IMR-90 (cell line): Measurements from ENCODE around the gene GARNL3. TPM values are rescaled to one million over a fixed set of nuclear protein-coding genes. Genes with fewer than 3 reads are reported as not detected.

ENCODE experiments used
- ATAC-seq: fragments of 200-7000 bp; cut with Tn5 transposase; 2 replicates; pipeline ENCODE4 v1.9.1; 2020; ENCODE audit warnings: low read depth, mild to moderate bottlenecking, moderate library complexity
- BruUV-seq: library from RNA; stranded (reverse); fragments of 400-500 nt; replicated peaks from 2 replicates; lab custom pipeline; 2021; lab: Mats Ljungman, UMichigan
- CTCF ChIA-PET: fragments of 300-600 bp; formaldehyde crosslinking; extraction: SDS; loops from one replicate; lab custom pipeline; 2021; ENCODE audit warnings: antibody characterized with exemption; lab: Yijun Ruan, JAX
- POLR2A ChIA-PET: fragments of 300-600 bp; sonication (Branson Sonifier 250); formaldehyde crosslinking; loops from one replicate; lab custom pipeline; 2022; ENCODE audit warnings: antibody characterized with exemption; ENCODE audit not compliant: unreplicated experiment; lab: Charles Lee
- DNase-seq: peaks from one replicate; pipeline ENCODE4 v3.0.0; 2013
- H2AFZ ChIP-seq: replicated peaks from 2 replicates; pipeline ENCODE3; 2013; ENCODE audit warnings: low read length, mild to moderate bottlenecking; ENCODE audit not compliant: poor library complexity
- H2AK5ac ChIP-seq: 2 replicates; pipeline ENCODE4 v1.6.1; 2013; ENCODE audit warnings: low read depth, low read length, inconsistent platforms
- H2AK9ac ChIP-seq: replicated peaks from 2 replicates; pipeline ENCODE3; 2013; ENCODE audit warnings: mild to moderate bottlenecking, low read depth, low read length, moderate library complexity; ENCODE audit not compliant: poor library complexity
- H2BK120ac ChIP-seq: 2 replicates; pipeline ENCODE4 v1.6.1; 2013; ENCODE audit warnings: low read depth, low read length, inconsistent platforms
- H2BK15ac ChIP-seq: 3 replicates; pipeline ENCODE4 v1.6.1; 2013; ENCODE audit warnings: low read depth, low read length, inconsistent platforms
- H2BK20ac ChIP-seq: 2 replicates; pipeline ENCODE4 v1.6.1; 2013; ENCODE audit warnings: low read depth, mild to moderate bottlenecking, inconsistent platforms, low read length, moderate library complexity
- H2BK5ac ChIP-seq: 2 replicates; pipeline ENCODE4 v1.6.1; 2013; ENCODE audit warnings: mild to moderate bottlenecking, low read depth, low read length, inconsistent platforms; ENCODE audit not compliant: poor library complexity, severe bottlenecking
- H3K14ac ChIP-seq: replicated peaks from 2 replicates; pipeline ENCODE4 v1.6.1; 2013; ENCODE audit warnings: low read depth, low read length, inconsistent platforms
- H3K18ac ChIP-seq: 2 replicates; pipeline ENCODE4 v1.6.1; 2013; ENCODE audit warnings: low read depth, low read length, control low read depth
- H3K23ac ChIP-seq: 2 replicates; pipeline ENCODE4 v1.6.1; 2013; ENCODE audit warnings: low read depth, low read length, inconsistent platforms
- H3K27ac ChIP-seq: 2 replicates; pipeline ENCODE4 v1.5.1; 2013; ENCODE audit warnings: mild to moderate bottlenecking, control low read depth, low read length; ENCODE audit not compliant: insufficient read depth
- H3K27me3 ChIP-seq: 2 replicates; pipeline ENCODE4 v1.6.1; 2013; ENCODE audit warnings: low read length; ENCODE audit not compliant: control insufficient read depth, insufficient read depth
- H3K36me3 ChIP-seq: 2 replicates; pipeline ENCODE4 v1.6.1; 2013; ENCODE audit warnings: low read length, mixed read lengths; ENCODE audit not compliant: control insufficient read depth, insufficient read depth
- H3K4ac ChIP-seq: 2 replicates; pipeline ENCODE4 v1.6.1; 2013; ENCODE audit warnings: low read depth, low read length, inconsistent platforms
- H3K4me1 ChIP-seq: 2 replicates; pipeline ENCODE4 v1.6.1; 2013; ENCODE audit warnings: low read length, mixed read lengths; ENCODE audit not compliant: control insufficient read depth, insufficient read depth
- H3K4me2 ChIP-seq: 2 replicates; pipeline ENCODE4 v1.6.1; 2013; ENCODE audit warnings: low read depth, mild to moderate bottlenecking, control low read depth, low read length, moderate library complexity
- H3K4me3 ChIP-seq: 2 replicates; pipeline ENCODE4 v1.5.1; 2013; ENCODE audit warnings: low read depth, mild to moderate bottlenecking, control low read depth, low read length, moderate library complexity; ENCODE audit not compliant: insufficient read depth
- H3K56ac ChIP-seq: 2 replicates; pipeline ENCODE4 v1.6.1; 2013; ENCODE audit warnings: low read length, inconsistent platforms; ENCODE audit not compliant: insufficient read depth; ENCODE audit errors: extremely low read depth
- H3K79me1 ChIP-seq, 2 experiments: 2 replicates each; pipeline ENCODE4 v1.6.1; 2013; ENCODE audit warnings: low read length in 2 of 2, inconsistent platforms in 1 of 2, low read depth in 1 of 2
- H3K9ac ChIP-seq: 2 replicates; pipeline ENCODE4 v1.6.1; 2013; ENCODE audit warnings: low read depth, low read length, control low read depth
- H3K9me1 ChIP-seq: 2 replicates; pipeline ENCODE4 v1.6.1; 2013; ENCODE audit warnings: low read length, inconsistent platforms; ENCODE audit not compliant: insufficient read depth
- H3K9me3 ChIP-seq: 2 replicates; pipeline ENCODE4 v1.6.1; 2013; ENCODE audit warnings: low read length; ENCODE audit not compliant: control insufficient read depth, insufficient read depth
- H4K20me1 ChIP-seq: 2 replicates; pipeline ENCODE4 v1.6.1; 2013; ENCODE audit warnings: low read length, inconsistent platforms; ENCODE audit not compliant: insufficient read depth
- H4K5ac ChIP-seq: 2 replicates; pipeline ENCODE4 v1.6.1; 2013; ENCODE audit warnings: mild to moderate bottlenecking, low read depth, low read length, control low read depth
- H4K8ac ChIP-seq, 2 experiments: 2 replicates each; pipeline ENCODE4 v1.6.1; 2013; ENCODE audit warnings: low read depth in 2 of 2, low read length in 2 of 2, control low read depth in 1 of 2, inconsistent platforms in 1 of 2
- H4K91ac ChIP-seq: 2 replicates; pipeline ENCODE4 v1.6.1; 2013; ENCODE audit warnings: low read depth, low read length, inconsistent platforms; ENCODE audit not compliant: insufficient read depth
- BHLHE40 ChIP-seq: fragments of 150-350 bp; IDR thresholded peaks from 2 replicates; pipeline ENCODE4 v1.6.1; 2016; ENCODE audit warnings: mild to moderate bottlenecking, low read depth, low read length
- CEBPB ChIP-seq: IDR thresholded peaks from 2 replicates; pipeline ENCODE4 v1.6.1; 2012; ENCODE audit warnings: low read depth, low read length, improper control_type of control experiment
- CHD1 ChIP-seq: IDR thresholded peaks from 2 replicates; pipeline ENCODE4 v1.6.1; 2012; ENCODE audit warnings: low read depth, low read length, improper control_type of control experiment
- CTCF ChIP-seq: conservative IDR thresholded peaks from 2 replicates; pipeline ENCODE4 v1.5.1; 2012; ENCODE audit warnings: mild to moderate bottlenecking, low read depth, low read length, improper control_type of control experiment
- ELK1 ChIP-seq: fragments of 150-350 bp; IDR thresholded peaks from 2 replicates; pipeline ENCODE4 v1.6.1; 2016; ENCODE audit warnings: low read depth, mild to moderate bottlenecking, low read length, moderate library complexity, borderline replicate concordance
- FOS ChIP-seq: fragments of 150-350 bp; IDR thresholded peaks from 2 replicates; pipeline ENCODE4 v1.6.1; 2016; ENCODE audit warnings: low read depth, low read length
- MAFK ChIP-seq: IDR thresholded peaks from 2 replicates; pipeline ENCODE4 v1.6.1; 2012; ENCODE audit warnings: low read depth, low read length, improper control_type of control experiment
- MAZ ChIP-seq: IDR thresholded peaks from 2 replicates; pipeline ENCODE4 v1.6.1; 2012; ENCODE audit warnings: low read depth, mild to moderate bottlenecking, low read length, improper control_type of control experiment, moderate library complexity, borderline replicate concordance
- MXI1 ChIP-seq: IDR thresholded peaks from 2 replicates; pipeline ENCODE4 v1.6.1; 2012; ENCODE audit warnings: low read depth, mild to moderate bottlenecking, low read length, moderate library complexity, borderline replicate concordance
- NFE2L2 ChIP-seq: fragments of 150-350 bp; IDR thresholded peaks from 2 replicates; pipeline ENCODE4 v1.6.1; 2016; ENCODE audit warnings: low read depth, mild to moderate bottlenecking, low read length
- POLR2A ChIP-seq: IDR thresholded peaks from 2 replicates; pipeline ENCODE4 v1.6.1; 2012; ENCODE audit warnings: mild to moderate bottlenecking, low read depth, low read length
- RAD21 ChIP-seq: IDR thresholded peaks from 2 replicates; pipeline ENCODE4 v1.6.1; 2012; ENCODE audit warnings: low read length, improper control_type of control experiment
- RCOR1 ChIP-seq: IDR thresholded peaks from 2 replicates; pipeline ENCODE4 v1.6.1; 2012; ENCODE audit warnings: mild to moderate bottlenecking, low read length, improper control_type of control experiment; ENCODE audit not compliant: insufficient replicate concordance
- RFX5 ChIP-seq: IDR thresholded peaks from 2 replicates; pipeline ENCODE4 v1.8.0; 2012; ENCODE audit warnings: low read depth, mild to moderate bottlenecking, low read length, moderate library complexity
- SMC3 ChIP-seq: fragments of 150-350 bp; IDR thresholded peaks from 2 replicates; pipeline ENCODE4 v1.6.1; 2016; ENCODE audit warnings: low read depth, mild to moderate bottlenecking, antibody characterized with exemption, low read length, moderate library complexity
- WGBS, 2 experiments: methylation state at CpG; one replicate each; pipeline versions ENCODE4 v1.1.5 to v1.1.7; 2013; ENCODE audit warnings: missing lambda C conversion rate in 2 of 2; ENCODE audit not compliant: insufficient read length in 1 of 2; ENCODE audit errors: extremely low coverage in 2 of 2; 5-methylcytosine and 5-hydroxymethylcytosine counted together
- dilution Hi-C: fragments of 300-500 bp; cut with HindIII; formaldehyde crosslinking; loops from one replicate; pipeline ENCODE4 v1.14.3; 2018; ENCODE audit warnings: low sequenced_read_pairs; ENCODE audit not compliant: unreplicated experiment
- in situ Hi-C: fragments of 300-500 bp; cut with MboI; formaldehyde crosslinking; loops from 3 replicates; pipeline ENCODE4 v1.14.3; 2019; ENCODE audit warnings: low sequenced_read_pairs, inconsistent platforms, mixed read lengths
- intact Hi-C: fragments of 100-400 bp; cut with micrococcal nuclease; formaldehyde crosslinking; loops from 2 replicates; pipeline ENCODE4 v1.10.0; 2022
- polyA plus RNA-seq, 3 experiments: library from polyadenylated mRNA; depleted of rRNA; stranded (reverse); fragments of >200 nt; gene quantifications; 2 replicates each; pipeline ENCODE4 v1.2.3, GENCODE V29; 2012; ENCODE audit warnings: low replicate concordance in 1 of 3
- total RNA-seq: library from RNA; depleted of rRNA; stranded (reverse); fragments of >200 nt; gene quantifications from 2 replicates; pipeline ENCODE4 v1.2.3, GENCODE V29; 2012

Gene GARNL3
- total and polyA plus RNA-seq, 2 of the 4 experiments (the other 2 are of a cell fraction) = 1.9 to 5.0 TPM

- Histone ChIP-seq H3K36me3 (no peaks in the 10 kb centered on the region), H3K4me3 (no peak overlapping the region), H3K27me3 (no peaks in the 10 kb centered on the region), H2BK15ac (no peak overlapping the region), H2BK20ac (no peak overlapping the region), H3K9me1 (no peaks in the 10 kb centered on the region), H2BK5ac (no peak overlapping the region), H3K56ac (no peak overlapping the region), H3K4me2 (no peak overlapping the region), H3K4ac (no peak overlapping the region), H4K20me1 (no peaks in the 10 kb centered on the region), H3K14ac (no peak overlapping the region), H4K5ac (no peak overlapping the region), H2AK9ac (no peak overlapping the region), H4K8ac (no peak overlapping the region), H2AFZ (no peak overlapping the region), H2BK120ac (no peak overlapping the region), H3K79me1 (no peaks in the 10 kb centered on the region), H3K27ac (no peak overlapping the region), H3K9me3 (no peaks in the 10 kb centered on the region), H3K9ac (no peak overlapping the region), H2AK5ac (no peak overlapping the region), H3K18ac (no peak overlapping the region), H3K4me1 (0 out of 2 replicates have a peak, but pooled peaks cover 2% of the 10 kb centered on the region), H3K23ac (no peak overlapping the region), H4K91ac (no peak overlapping the region)
- in situ Hi-C loops (no loop called here), dilution Hi-C loops (no loop called here), intact Hi-C loops (no loop called here)
- CTCF ChIA-PET = interaction anchor here (1.0 kb wide), 1 partner anchor 8 kb away, joined by 3 read pairs; no protein-coding TSS in a partner anchor
- no peak for DNase-seq
- BruUV-seq = no TSS peak
- POLR2A ChIA-PET = no interaction called here
- ATAC-seq = no peak
- 93% methylated on average over 3 of the region's 7 CpGs; no CpG with 5 or more reads in 1 of the 2 experiments for WGBS, 2 experiments
- no peak for TF ChIP-seq FOS
- no peak for TF ChIP-seq CTCF
- TF ChIP-seq MAFK = no peak
- TF ChIP-seq POLR2A = no peak
- TF ChIP-seq MAZ = no peak
- no peak for TF ChIP-seq BHLHE40
- TF ChIP-seq CEBPB = no peak
- no peak for TF ChIP-seq NFE2L2
- TF ChIP-seq RFX5 = no peak
- TF ChIP-seq CHD1 = no peak
- TF ChIP-seq ELK1 = no peak
- no peak for TF ChIP-seq SMC3
- TF ChIP-seq RAD21 = no peak
- no peak for TF ChIP-seq RCOR1
- TF ChIP-seq MXI1 = no peak
Measured at GRCh38 chr9:127258606-127259471, 5.7 kb upstream of the GARNL3 start.
